A673 (cell line): Measurements from ENCODE around the gene NUBPL. TPM values are rescaled to one million over a fixed set of nuclear protein-coding genes. Genes with fewer than 3 reads are reported as not detected.
"Not testable (repeated sequence)": the region's sequence is repeated elsewhere in the genome, so short reads cannot be mapped to it uniquely, and the experiment has no call there.

ENCODE experiments used
- BruUV-seq: library from RNA; stranded (reverse); fragments of 400-500 nt; replicated peaks from 2 replicates; lab custom pipeline; 2021; lab: Mats Ljungman, UMichigan
- CTCF ChIA-PET: fragments of 300-600 bp; sonication (Branson Sonifier 250); formaldehyde crosslinking; loops from one replicate; lab custom pipeline; 2022; ENCODE audit warnings: antibody characterized with exemption; lab: Charles Lee
- POLR2A ChIA-PET: fragments of 300-600 bp; sonication (Branson Sonifier 250); formaldehyde crosslinking; loops from one replicate; lab custom pipeline; 2022; ENCODE audit warnings: antibody characterized with exemption; ENCODE audit not compliant: low non-redundant PET; lab: Charles Lee
- DNase-seq: peaks from one replicate; pipeline ENCODE4 v3.0.0-alpha.2; 2015; ENCODE audit warnings: low spot score
- H3K27ac ChIP-seq: fragments of 200-600 bp; sonication (generic); 2 replicates; pipeline ENCODE4 v1.5.1; 2016; ENCODE audit warnings: mixed run types, low read depth, mild to moderate bottlenecking, mixed read lengths, antibody characterized with exemption, low read length; ENCODE audit not compliant: poor library complexity, severe bottlenecking
- H3K27me3 ChIP-seq: fragments of 200-600 bp; sonication (generic); replicated peaks from 2 replicates; pipeline ENCODE4 v1.6.1; 2017; ENCODE audit warnings: mixed run types, low read depth, mild to moderate bottlenecking, mixed read lengths, antibody characterized with exemption, low read length; ENCODE audit not compliant: insufficient read depth, poor library complexity
- H3K36me3 ChIP-seq: fragments of 200-600 bp; sonication (generic); 2 replicates; pipeline ENCODE4 v1.6.1; 2016; ENCODE audit warnings: mixed run types, mild to moderate bottlenecking, mixed read lengths, antibody characterized with exemption, low read length; ENCODE audit not compliant: insufficient read depth, poor library complexity, severe bottlenecking
- H3K4me1 ChIP-seq: fragments of 200-600 bp; sonication (generic); 2 replicates; pipeline ENCODE4 v1.6.1; 2017; ENCODE audit warnings: mixed run types, mild to moderate bottlenecking, mixed read lengths, antibody characterized with exemption, low read length; ENCODE audit not compliant: insufficient read depth, poor library complexity, severe bottlenecking
- H3K4me3 ChIP-seq: fragments of 200-600 bp; sonication (generic); 2 replicates; pipeline ENCODE4 v1.5.1; 2016; ENCODE audit warnings: low read depth, mixed run types, mild to moderate bottlenecking, mixed read lengths, low read length; ENCODE audit not compliant: poor library complexity, severe bottlenecking
- H3K9me3 ChIP-seq: fragments of 200-600 bp; sonication (generic); 2 replicates; pipeline ENCODE4 v1.6.1; 2016; ENCODE audit warnings: mixed run types, low read depth, mild to moderate bottlenecking, mixed read lengths, antibody characterized with exemption, low read length; ENCODE audit not compliant: poor library complexity, severe bottlenecking
- EZH2 ChIP-seq: fragments of 200-600 bp; sonication (generic); IDR thresholded peaks from 2 replicates; pipeline ENCODE4 v1.6.1; 2017; ENCODE audit warnings: borderline replicate concordance, low read depth, mild to moderate bottlenecking, mixed read lengths, antibody characterized with exemption, low read length; ENCODE audit not compliant: poor library complexity, severe bottlenecking
- intact Hi-C: fragments of 100-400 bp; cut with micrococcal nuclease; formaldehyde crosslinking; loops from one replicate; pipeline ENCODE4 v1.10.0; 2022; ENCODE audit not compliant: unreplicated experiment
- total RNA-seq: library from RNA; stranded (reverse); gene quantifications from 2 replicates; pipeline ENCODE4 v1.2.3, GENCODE V29; 2021
- TF ChIP-seq, protein P1 (sequence below): fragments of 300-800, 200-600 bp; sonication (generic); conservative IDR thresholded peaks from 2 replicates; pipeline ENCODE4 v1.5.1; 2017; ENCODE audit warnings: low read depth, mild to moderate bottlenecking, antibody characterized with exemption, low read length, moderate library complexity, mixed read lengths

The NUBPL gene
- total RNA-seq, 1 experiment from 2014 or later = 15.5 TPM

- CTCF ChIA-PET = no interaction called here
- Histone ChIP-seq H3K9me3 (no peaks in the 10 kb centered on the region), H3K27me3 (no peaks in the 10 kb centered on the region), H3K36me3 (no peaks in the 10 kb centered on the region), H3K4me3 (no peak overlapping the region), H3K4me1 (no peaks in the 10 kb centered on the region), H3K27ac (no peak overlapping the region)
- POLR2A ChIA-PET = no interaction called here
- BruUV-seq = no TSS peak
- intact Hi-C loops = no loop called here
- no peak for DNase-seq
- TF ChIP-seq, protein P1, sequence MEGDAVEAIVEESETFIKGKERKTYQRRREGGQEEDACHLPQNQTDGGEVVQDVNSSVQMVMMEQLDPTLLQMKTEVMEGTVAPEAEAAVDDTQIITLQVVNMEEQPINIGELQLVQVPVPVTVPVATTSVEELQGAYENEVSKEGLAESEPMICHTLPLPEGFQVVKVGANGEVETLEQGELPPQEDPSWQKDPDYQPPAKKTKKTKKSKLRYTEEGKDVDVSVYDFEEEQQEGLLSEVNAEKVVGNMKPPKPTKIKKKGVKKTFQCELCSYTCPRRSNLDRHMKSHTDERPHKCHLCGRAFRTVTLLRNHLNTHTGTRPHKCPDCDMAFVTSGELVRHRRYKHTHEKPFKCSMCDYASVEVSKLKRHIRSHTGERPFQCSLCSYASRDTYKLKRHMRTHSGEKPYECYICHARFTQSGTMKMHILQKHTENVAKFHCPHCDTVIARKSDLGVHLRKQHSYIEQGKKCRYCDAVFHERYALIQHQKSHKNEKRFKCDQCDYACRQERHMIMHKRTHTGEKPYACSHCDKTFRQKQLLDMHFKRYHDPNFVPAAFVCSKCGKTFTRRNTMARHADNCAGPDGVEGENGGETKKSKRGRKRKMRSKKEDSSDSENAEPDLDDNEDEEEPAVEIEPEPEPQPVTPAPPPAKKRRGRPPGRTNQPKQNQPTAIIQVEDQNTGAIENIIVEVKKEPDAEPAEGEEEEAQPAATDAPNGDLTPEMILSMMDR = no peak
- TF ChIP-seq EZH2 = no peak
Observed at GRCh38 chr14:31889297-31889696, 328.1 kb downstream of the NUBPL start.

DNA sequence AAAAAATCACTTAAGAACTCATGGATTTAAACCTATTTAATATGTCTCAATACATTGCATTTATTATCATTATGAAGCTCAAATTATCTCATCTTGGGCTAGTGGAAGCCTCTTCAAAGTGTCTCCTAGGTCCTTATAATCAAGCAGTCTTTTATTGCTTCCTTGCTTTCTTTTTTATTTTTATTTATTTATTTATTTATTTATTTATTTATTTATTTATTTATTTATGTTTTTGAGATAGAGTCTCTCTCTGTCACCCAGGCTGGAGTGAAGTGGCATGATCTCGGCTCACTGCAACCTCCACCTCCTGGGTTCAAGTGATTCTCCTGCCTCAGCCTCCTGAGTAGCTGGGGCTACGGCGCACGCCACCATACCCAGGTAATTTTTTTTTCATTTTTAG lies 329.0 kb downstream of the NUBPL start:
- H3K36me3 ChIP-seq, H3K9me3 ChIP-seq, DNase-seq, H3K27me3 ChIP-seq, H3K27ac ChIP-seq, H3K4me3 ChIP-seq, BruUV-seq, H3K4me1 ChIP-seq, intact Hi-C loops, POLR2A ChIA-PET, CTCF ChIA-PET: not testable (repeated sequence)

GRCh38 chr14:31893221-31893757 lies 332.1 kb downstream of the NUBPL start:
- no peaks in the 10 kb centered on the region for H3K36me3 ChIP-seq
- CTCF ChIA-PET = no interaction called here
- intact Hi-C loops = no loop called here
- no TSS peak for BruUV-seq
- H3K4me1 ChIP-seq = no peaks in the 10 kb centered on the region
- no peak for TF ChIP-seq EZH2
- TF ChIP-seq, protein P1 = no peak
- POLR2A ChIA-PET = no interaction called here
- no peak for DNase-seq
- no peaks in the 10 kb centered on the region for H3K27me3 ChIP-seq
- no peaks in the 10 kb centered on the region for H3K9me3 ChIP-seq
- no peak overlapping the region for H3K4me3 ChIP-seq
- no peak overlapping the region for H3K27ac ChIP-seq

DNA sequence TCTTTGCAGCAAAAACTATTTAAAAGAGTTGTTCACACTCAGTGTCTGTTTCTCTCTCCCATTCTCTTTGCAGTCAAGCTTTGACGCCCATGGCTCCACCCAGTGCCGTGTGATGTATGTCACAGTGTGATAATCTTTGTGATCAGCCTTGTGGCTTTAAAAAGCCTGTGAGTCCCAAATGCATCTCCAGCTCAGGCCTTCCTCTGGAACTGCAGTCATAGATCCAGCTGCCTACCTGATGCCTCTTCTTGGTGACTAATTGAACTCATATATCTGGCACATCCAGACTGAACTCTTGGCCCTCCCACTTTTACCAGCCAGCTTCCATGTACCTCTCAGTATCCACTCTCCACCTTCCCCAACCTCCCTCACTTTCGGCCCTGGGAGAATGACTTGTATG lies 333.1 kb downstream of the NUBPL start:
- no peaks in the 10 kb centered on the region for H3K4me1 ChIP-seq
- no peaks in the 10 kb centered on the region for H3K27me3 ChIP-seq
- H3K36me3 ChIP-seq = no peaks in the 10 kb centered on the region
- intact Hi-C loops = no loop called here
- no peak for DNase-seq
- no peak overlapping the region for H3K4me3 ChIP-seq
- TF ChIP-seq, protein P1 = no peak
- TF ChIP-seq EZH2 = no peak
- CTCF ChIA-PET = no interaction called here
- POLR2A ChIA-PET = no interaction called here
- no peak overlapping the region for H3K27ac ChIP-seq
- no peaks in the 10 kb centered on the region for H3K9me3 ChIP-seq
- no TSS peak for BruUV-seq
